Vagina (tissue), 2 donors: ENCODE results near the gene AQP12A.

Experiments
- POLR2A ChIP-seq, 2 donors: fragments of 450-650 bp; IDR thresholded peaks; one replicate each; pipeline ENCODE4 v1.6.1; 2017; ENCODE audit warnings: antibody characterized with exemption in 2 of 2, mild to moderate bottlenecking in 2 of 2, moderate library complexity in 2 of 2
- POLR2AphosphoS5 ChIP-seq, 2 donors: sonication (generic); formaldehyde crosslinking; IDR thresholded peaks; one replicate each; pipeline ENCODE4 v1.9.0; 2017; ENCODE audit warnings: antibody characterized with exemption in 2 of 2, mild to moderate bottlenecking in 2 of 2, low read depth in 1 of 2; ENCODE audit not compliant: insufficient read depth in 1 of 2
- TF ChIP-seq, protein P1 (sequence below), 3 experiments: fragments of 450-650 bp in 2 of 3; fragments of 200-600 bp in 1 of 3; sonication (generic) in 1 of 3; IDR thresholded peaks; one replicate each; pipeline ENCODE4 v1.5.1; 2017 to 2019; ENCODE audit warnings: antibody characterized with exemption in 3 of 3, mild to moderate bottlenecking in 2 of 3, moderate library complexity in 2 of 3

- TF ChIP-seq POLR2AphosphoS5 (IDR thresholded peaks at IDR 0.05; ENCODE audit: insufficient read depth in 1 of 2, low read depth in 1 of 2) = no peak
- TF ChIP-seq, protein P1, sequence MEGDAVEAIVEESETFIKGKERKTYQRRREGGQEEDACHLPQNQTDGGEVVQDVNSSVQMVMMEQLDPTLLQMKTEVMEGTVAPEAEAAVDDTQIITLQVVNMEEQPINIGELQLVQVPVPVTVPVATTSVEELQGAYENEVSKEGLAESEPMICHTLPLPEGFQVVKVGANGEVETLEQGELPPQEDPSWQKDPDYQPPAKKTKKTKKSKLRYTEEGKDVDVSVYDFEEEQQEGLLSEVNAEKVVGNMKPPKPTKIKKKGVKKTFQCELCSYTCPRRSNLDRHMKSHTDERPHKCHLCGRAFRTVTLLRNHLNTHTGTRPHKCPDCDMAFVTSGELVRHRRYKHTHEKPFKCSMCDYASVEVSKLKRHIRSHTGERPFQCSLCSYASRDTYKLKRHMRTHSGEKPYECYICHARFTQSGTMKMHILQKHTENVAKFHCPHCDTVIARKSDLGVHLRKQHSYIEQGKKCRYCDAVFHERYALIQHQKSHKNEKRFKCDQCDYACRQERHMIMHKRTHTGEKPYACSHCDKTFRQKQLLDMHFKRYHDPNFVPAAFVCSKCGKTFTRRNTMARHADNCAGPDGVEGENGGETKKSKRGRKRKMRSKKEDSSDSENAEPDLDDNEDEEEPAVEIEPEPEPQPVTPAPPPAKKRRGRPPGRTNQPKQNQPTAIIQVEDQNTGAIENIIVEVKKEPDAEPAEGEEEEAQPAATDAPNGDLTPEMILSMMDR (IDR thresholded peaks at IDR 0.05) = no peak
- TF ChIP-seq POLR2A (IDR thresholded peaks at IDR 0.05) = no peak
Measured at GRCh38 chr2:240642061-240642805, 49.4 kb upstream of the AQP12A start.
